GM06990 (cell line): ENCODE data around the gene ZNF148.

Experiments used
- DNase-seq: peaks from one replicate; pipeline ENCODE4 v3.0.0-alpha.2; 2011; ENCODE audit not compliant: insufficient read length; ENCODE audit errors: extremely low read depth
- H3K27me3 ChIP-seq: replicated peaks from 2 replicates; pipeline ENCODE4 v1.6.0; 2011; ENCODE audit warnings: low read length; ENCODE audit not compliant: control insufficient read depth, insufficient read depth
- H3K36me3 ChIP-seq: 2 replicates; pipeline ENCODE4 v1.5.1; 2011; ENCODE audit warnings: low read length; ENCODE audit not compliant: control insufficient read depth, insufficient read depth
- H3K4me3 ChIP-seq: replicated peaks from 2 replicates; pipeline ENCODE4 v1.5.1; 2011; ENCODE audit warnings: low read depth, mild to moderate bottlenecking, control low read depth, low read length
- TF ChIP-seq, protein P1 (sequence below): IDR thresholded peaks from 2 replicates; pipeline ENCODE4 v1.5.1; 2011; ENCODE audit warnings: low read length, control low read depth, mild to moderate bottlenecking, inconsistent platforms; ENCODE audit not compliant: insufficient read depth, poor library complexity, severe bottlenecking

The ZNF148 gene

GRCh38 chr3:125212091-125212508 lies 163.0 kb downstream of the ZNF148 start:
- H3K4me3 ChIP-seq = peak overlapping the region; percentile 56
- DNase-seq = no peak
- TF ChIP-seq, protein P1, sequence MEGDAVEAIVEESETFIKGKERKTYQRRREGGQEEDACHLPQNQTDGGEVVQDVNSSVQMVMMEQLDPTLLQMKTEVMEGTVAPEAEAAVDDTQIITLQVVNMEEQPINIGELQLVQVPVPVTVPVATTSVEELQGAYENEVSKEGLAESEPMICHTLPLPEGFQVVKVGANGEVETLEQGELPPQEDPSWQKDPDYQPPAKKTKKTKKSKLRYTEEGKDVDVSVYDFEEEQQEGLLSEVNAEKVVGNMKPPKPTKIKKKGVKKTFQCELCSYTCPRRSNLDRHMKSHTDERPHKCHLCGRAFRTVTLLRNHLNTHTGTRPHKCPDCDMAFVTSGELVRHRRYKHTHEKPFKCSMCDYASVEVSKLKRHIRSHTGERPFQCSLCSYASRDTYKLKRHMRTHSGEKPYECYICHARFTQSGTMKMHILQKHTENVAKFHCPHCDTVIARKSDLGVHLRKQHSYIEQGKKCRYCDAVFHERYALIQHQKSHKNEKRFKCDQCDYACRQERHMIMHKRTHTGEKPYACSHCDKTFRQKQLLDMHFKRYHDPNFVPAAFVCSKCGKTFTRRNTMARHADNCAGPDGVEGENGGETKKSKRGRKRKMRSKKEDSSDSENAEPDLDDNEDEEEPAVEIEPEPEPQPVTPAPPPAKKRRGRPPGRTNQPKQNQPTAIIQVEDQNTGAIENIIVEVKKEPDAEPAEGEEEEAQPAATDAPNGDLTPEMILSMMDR = no peak
- no peaks in the 10 kb centered on the region for H3K36me3 ChIP-seq
- no peaks in the 10 kb centered on the region for H3K27me3 ChIP-seq

DNA sequence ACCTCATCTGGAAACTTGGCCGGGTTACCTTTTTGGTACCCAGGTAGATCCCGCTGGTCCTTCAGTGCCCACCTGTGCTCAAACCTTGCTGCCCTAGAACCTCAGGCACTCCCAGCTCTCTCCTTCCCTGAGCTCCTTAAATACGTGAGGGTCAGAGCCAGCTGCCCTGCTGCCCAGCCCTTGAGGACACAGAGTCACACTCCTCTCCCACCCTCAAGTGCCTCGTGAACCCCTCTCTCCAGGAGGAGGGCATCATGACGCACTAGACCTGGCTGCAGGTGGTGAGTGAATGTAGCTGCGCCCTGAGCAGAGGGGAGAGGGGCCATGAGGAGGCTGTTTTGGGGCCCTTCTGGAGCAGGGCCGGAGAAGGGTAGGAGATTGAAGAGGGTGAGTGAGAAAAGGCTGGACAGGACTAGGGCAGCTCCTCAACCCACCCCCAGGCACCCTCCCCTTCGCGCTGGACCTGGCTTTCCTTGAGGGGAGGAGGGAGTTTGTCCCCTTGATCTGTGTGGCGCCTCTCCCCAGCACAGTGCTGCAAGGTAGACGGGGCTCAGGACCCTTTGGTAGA lies 163.5 kb downstream of the ZNF148 start:
- DNase-seq = no peak
- TF ChIP-seq, protein P1 = no peak
- no peaks in the 10 kb centered on the region for H3K27me3 ChIP-seq
- H3K4me3 ChIP-seq = no peak overlapping the region
- H3K36me3 ChIP-seq = no peaks in the 10 kb centered on the region

GRCh38 chr3:125207949-125208568 lies 167.1 kb downstream of the ZNF148 start:
- no peak for DNase-seq
- TF ChIP-seq, protein P1 = no peak
- no peak overlapping the region for H3K4me3 ChIP-seq
- H3K27me3 ChIP-seq = no peaks in the 10 kb centered on the region
- no peaks in the 10 kb centered on the region for H3K36me3 ChIP-seq

DNA sequence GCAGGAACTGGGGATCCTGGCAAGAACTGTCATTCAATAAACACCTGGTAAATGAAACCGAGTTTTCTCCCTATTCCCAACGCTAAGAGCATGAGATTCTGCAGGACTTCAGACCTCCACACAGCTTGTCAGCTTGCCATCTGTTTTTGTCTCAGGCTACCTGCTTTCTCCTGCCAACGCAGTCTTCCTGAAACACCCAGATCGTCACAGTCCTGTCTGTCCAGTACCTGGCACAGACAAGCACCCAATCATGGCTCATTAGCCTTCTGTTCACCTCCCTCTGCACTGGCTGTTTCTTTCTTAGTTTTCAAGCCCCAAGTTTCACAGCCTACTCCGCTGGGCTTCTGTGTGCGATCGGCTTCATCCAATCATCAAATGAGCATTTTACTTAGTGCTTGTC lies 167.6 kb downstream of the ZNF148 start:
- H3K27me3 ChIP-seq = no peaks in the 10 kb centered on the region
- TF ChIP-seq, protein P1 = no peak
- H3K4me3 ChIP-seq = no peak overlapping the region
- H3K36me3 ChIP-seq = no peaks in the 10 kb centered on the region
- DNase-seq = no peak

DNA sequence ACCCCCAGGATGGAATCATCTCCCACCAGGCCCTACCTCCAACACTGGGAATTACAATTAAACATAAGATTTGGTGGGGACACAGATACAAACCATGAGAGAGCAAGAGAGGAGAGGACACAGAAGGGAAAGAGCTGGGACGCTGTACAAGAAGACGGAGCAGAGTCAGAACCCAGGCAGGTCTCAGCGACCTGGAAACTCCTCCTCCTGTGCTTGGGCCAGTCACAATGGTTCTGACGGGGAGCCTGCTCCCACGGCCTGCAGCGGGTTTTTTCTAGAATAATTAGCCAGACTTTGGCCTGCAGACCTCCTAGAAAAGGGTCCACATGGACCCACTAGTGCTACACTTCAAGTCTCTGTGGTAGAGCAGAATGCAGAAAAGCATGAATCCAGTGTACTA lies 168.2 kb downstream of the ZNF148 start:
- TF ChIP-seq, protein P1 = no peak
- Histone ChIP-seq H3K36me3 (no peaks in the 10 kb centered on the region), H3K4me3 (no peak overlapping the region), H3K27me3 (no peaks in the 10 kb centered on the region)
- no peak for DNase-seq
